HPDE6-E6E7 (cell line): ENCODE results near the gene FAM118B.
"Not testable (repeated sequence)": the region's sequence is repeated elsewhere in the genome, so short reads cannot be mapped to it uniquely, and the experiment has no call there.

Experiments
- DNase-seq: peaks from one replicate; pipeline ENCODE4 v3.0.0; 2011; ENCODE audit warnings: missing footprints; ENCODE audit errors: extremely low spot score

The FAM118B gene

DNA sequence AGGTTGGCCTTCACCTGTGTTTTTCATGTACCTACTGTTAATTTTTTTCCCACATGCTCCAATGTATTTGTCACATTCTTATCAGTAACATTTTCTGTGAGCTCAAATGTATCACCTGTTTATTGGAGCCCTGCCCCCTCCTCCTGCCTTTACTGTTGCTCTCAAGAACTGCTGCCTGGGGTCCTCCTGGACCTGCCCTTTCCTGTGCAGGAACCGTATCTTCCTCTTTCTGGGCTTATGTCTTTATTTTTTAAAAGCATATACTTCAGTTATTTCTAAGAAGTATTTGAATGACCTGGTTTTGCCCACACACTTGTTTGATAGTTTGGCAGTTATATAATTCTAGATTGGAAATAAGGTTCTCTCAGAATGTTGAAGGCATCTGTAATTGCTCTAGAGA lies 5.9 kb downstream of the FAM118B start:
- no peak for DNase-seq

DNA sequence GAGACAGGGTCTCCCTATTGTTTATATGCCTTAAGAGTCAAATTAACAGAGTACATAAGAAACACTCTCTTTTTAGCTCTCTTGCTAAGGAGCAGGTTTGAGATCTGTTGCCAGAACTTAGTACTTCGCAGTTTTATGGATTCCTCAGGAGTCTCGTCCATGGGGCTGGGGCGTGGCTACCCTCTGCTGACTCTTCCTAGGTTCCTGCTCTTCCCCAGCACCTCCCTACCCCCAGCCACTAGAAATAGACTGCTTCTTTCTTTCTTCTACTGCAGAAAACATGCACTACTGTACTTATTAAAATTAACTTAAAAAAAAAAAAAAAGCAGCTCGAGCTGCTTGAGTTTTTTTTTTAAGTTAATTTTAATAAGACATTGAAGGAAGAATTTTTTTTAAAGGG lies 8.0 kb downstream of the FAM118B start:
- DNase-seq = no peak

DNA sequence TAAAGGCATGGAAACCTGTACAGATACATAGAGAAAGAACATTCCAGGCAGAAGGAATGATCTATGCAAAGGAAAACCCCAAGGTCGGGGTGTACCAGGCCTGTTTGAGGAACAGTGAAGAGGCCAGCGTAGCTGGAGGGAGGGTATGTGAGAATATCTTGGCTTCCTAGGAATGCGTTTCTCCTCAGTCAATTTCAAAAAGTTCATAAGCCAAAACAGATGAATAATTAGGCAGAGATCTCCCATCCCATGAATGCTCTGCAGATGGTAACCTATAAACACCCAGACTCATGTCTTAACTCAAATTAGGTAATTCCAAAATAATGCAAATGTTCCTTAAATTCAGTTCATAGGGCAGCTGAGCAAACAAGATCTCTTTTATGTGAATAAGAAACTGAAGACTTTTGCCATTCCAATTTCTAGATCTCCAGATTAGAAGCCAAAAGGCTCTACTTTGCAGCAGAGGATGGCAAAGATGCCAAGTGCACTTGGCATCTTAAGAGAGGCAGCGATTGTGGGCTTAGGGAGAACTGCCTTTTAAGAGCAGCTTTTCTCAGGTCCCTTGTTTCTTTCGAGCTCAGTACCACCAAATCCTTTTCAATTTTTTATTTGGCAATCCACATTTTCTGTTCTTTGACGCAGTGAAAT lies 13.2 kb downstream of the FAM118B start:
- no peak for DNase-seq

DNA sequence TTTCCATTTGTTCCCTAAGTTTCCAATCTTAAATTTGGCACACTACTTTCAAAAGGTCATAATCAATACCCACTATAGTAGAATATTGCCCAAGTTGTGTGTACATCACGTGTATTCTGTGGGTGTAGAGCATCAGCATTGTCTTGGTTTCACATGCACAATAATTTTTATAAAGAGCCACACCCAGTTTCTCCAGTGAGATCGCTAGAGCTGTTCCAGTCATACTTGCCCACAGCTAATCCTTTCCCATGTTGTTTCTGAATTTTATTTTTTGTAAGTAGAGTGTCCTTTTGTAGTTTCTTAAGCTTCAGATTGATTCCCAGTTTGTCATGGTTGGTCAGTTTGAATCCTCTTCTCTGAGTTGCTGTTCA lies 13.7 kb downstream of the FAM118B start:
- no peak for DNase-seq

DNA sequence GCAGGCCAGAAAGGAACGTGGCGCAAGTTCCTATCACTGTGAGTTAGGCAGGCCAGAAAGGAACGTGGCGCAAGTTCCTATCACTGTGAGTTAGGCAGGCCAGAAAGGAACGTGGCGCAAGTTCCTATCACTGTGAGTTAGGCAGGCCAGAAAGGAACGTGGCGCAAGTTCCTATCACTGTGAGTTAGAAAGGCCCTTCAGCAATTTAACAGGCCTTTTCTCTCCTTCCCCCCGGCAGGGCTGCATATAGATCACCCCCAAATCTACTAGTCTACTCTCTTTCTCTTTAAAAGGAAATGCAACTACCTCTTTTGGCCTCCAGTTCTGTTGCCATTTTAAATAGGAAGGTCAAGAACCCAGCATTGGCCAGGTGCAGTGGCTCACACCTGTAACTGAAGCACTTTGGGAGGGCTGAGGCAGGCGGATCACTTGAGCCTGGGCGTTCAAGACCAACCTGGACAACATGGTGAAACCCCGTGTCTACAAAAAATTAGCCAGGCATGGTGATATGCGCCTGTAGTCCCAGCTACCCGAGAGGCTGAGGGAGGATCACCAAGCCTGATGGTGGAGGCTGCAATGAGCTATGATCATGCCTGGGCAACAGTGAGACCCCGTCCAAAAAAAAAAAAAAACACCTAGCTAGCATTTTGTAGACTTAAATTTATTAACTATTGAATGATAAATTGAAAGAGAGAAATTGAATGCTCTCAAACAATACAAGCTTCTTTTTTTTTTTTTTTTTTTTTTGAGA lies 14.9 kb downstream of the FAM118B start:
- no peak for DNase-seq

DNA sequence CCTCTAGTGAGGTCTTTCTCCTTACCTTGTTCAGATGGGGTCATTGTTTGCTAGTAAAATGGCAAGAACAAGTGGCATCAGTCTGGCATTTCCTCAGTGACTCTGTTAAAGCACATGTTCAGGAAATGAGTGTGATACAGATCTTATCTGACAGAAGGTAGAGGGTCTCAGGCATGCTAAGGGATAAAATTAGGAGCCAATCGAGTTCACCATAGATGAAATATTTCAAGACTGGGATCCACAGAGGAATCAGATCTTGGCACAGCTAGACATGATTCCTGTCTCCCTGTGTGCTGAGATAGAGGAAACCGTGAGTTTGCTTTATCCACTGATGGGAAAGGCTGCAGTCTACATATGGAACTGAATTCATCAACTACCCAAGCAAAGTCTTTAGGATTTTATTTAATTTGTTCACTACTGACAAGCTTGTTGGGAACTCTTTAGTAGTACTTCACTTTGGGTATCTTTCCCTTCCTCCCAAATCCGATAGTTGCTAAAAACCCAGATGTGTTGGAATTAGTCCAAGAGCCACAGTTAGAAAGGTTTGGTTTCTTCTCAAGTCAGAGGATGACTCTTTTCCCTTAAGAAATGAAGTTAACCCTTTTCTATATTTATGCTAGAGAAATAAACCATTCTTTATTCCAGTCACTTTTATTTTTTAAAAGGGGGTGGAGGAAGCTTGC lies 18.4 kb downstream of the FAM118B start:
- no peak for DNase-seq

DNA sequence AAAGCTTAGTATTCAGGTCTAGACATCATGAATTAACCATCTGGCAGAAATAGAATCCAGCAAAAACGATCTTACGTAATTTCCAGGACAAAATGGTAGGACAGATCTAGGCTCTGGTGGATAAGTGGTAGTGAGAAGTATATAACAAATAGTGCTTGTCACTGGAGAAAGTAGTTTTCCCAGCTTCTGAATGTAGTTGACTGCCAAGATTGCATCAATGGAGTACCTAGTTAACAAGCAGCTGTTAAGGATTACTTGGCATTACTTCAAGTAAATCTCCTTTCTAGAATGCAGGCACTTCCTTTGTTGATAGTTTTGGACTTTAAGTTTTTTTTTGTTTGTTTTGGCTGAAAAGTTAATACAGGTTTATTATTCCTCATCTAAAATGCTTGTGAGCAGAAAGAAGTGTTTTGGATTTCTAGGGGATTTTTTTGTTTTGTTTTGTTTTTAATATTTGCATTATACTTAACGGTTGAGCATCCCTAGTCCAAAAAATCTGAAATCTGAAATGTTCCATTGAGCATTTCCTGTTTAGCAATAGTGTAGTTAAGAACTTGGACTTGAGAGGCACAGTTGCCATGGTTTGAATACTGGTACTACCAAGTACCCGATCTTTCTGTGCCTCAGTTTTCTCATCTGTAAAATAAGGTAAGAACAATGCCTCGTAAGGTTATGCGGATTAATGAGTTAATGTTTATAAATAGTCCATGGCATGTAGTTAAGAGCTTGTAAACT lies 20.3 kb downstream of the FAM118B start:
- no peak for DNase-seq

DNA sequence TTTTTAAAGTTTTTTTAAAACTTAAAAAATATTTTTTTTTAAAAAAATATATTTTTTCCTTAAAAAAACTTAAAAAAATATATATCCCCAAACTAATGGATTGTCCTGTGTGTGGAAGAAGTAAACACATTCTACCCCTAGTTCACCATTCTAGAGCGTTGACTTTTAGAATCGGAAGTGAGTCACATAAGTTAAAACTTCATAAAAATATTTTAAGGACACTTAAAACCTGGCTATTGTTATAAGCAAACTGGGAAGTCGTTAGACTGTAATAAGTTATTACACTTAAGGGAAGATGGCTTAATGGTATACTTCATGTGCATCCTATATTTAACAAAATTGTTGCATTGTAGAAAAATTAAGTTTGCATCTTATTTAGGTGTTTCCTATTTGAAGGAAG lies 21.1 kb downstream of the FAM118B start:
- DNase-seq = no peak

DNA sequence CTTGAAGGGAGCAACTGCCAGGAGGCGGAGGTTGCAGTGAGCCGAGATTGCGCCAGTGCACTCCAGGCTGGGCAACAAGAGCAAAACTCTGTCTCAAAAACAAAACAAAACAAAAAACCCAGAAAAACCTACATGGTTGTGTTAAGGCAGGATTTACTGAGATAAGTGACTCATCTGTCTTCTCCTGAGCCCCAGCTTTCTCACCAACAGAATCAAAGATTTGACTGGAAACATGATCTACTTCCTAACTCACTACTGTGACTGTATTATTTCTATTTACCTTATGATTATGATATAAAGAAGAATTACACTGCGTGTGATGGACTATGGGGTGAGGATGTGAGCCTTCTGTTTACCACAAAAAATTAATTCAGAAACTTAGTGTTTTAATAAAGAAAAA lies 21.8 kb downstream of the FAM118B start:
- DNase-seq = no peak

DNA sequence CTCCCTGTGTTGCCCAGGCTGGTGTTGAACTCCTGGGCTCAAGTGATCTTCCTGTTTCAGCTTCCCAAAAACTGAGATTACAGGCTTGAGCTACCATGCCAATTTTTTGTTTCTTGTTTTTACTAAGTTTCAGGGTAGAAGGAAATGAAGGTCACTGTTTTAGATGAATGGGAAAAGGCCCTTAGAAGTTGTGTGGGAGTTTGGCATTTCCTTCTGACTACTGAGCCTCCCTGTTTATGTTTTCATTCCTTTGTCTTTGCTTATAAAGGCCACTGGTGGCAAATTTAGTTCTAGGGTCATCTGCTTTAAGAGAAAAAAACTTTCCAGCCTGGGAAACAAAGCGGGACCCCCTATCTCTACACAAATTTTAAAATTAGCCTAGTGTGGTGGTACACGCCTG lies 35.1 kb downstream of the FAM118B start:
- DNase-seq = no peak

DNA sequence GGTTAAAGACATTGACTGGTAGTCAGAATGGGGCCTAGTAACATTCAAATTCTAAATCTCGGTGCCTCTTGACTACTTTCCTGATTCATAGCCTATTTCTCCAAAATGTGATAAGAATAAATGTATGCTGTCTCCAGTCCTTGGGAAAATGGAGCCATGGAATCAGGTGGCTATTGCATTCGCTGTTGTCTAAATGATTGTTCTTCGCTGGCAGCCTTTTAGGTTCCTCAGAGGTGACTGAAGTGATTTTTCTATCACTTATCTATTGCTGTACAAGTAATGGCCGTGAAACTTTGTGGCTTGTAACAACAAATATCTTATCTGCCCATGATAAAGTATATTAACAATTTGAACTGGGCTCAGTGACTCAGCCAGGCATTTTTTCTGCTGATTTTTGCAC lies 41.7 kb downstream of the FAM118B start:
- DNase-seq = no peak

DNA sequence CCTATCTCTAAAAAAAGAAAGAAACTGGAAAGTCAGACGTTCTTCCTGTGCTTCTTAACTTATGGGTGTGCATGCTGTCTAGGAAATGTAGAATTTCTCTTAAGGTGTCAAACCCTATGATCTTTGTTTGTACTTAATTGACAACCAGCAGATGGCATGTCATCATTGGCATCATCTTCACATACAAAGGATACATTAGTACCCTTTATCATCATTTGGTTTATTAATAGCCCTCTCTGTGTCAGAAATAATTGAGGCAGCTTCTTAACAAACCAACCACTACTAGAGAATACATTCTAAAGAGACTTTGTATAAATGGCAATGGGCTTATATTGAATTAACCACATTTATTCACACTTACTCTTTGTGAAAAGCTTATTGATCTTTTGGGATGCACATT lies 43.2 kb downstream of the FAM118B start:
- DNase-seq = no peak

DNA sequence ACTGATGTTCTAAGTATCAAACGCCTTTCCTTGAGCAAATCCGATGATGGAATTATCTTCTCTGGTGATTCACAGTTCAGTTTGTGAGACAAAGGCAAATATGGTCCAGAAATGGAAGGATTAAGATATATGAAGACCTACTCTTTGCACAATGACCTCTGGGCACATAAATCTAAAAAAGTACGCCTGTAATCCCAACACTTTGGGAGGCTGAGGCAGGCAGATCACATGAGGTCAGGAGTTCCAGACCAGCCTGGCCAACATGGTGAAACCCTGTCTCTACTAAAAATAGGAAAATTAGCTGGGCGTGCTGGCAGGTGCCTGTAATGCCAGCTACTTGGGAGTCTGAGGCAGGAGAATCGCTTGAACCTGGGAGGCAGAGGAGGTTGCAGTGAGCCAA lies 43.9 kb downstream of the FAM118B start:
- DNase-seq = not testable (repeated sequence)

DNA sequence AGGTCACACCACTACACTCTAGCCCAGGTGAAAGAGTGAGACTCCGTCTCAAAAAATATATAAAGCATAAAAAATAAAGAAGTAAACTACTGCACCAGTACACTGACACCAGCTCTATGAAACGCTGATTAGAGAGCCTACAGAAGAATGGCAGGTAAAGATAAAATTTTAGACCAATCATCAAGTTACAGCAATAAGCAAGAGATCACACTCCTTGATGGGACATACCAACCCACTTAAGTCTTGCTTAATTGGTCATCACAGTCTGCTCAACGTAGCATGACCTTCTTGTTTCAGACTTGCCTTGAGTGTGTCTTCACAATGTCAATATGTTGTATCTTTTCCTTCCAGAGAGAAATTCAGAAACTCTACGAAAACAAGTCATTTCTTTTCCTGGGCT lies 44.6 kb downstream of the FAM118B start:
- DNase-seq = no peak

DNA sequence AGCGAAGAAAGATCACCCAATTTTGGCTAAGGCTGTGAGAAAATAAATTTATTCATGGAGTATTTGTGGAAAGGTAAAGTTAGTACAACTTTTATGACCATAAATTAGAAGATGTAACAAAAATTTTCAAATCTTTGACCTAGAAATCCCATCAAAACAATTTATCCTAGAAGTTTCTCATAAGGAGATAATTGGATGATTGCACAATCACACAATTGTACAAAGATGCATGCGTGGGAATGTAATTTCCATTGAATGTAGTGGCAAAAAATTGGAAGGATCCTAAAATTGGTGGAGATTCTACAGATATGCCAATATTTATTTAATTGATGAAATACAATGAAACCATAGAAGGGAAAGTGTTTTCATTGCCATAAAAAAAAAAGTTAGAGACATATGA lies 45.6 kb downstream of the FAM118B start:
- DNase-seq = no peak

DNA sequence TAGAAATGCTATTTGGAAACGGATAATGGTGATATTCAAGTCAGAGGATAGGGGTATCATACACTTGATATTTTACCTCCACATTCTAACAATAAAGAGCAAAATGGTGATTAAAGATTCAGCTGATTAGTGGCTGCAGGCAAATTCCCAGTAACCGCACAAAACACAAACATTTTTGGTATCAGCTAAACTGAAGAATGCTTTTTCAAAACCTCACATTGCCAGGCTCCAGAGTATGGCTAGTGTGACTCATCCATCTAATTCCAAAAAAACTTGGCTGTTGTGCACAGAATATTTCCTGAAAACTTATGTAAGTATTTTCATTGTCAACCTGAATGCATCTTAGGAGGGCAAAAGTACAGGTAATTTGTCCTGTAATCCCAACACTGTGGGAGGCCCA lies 46.2 kb downstream of the FAM118B start:
- no peak for DNase-seq

DNA sequence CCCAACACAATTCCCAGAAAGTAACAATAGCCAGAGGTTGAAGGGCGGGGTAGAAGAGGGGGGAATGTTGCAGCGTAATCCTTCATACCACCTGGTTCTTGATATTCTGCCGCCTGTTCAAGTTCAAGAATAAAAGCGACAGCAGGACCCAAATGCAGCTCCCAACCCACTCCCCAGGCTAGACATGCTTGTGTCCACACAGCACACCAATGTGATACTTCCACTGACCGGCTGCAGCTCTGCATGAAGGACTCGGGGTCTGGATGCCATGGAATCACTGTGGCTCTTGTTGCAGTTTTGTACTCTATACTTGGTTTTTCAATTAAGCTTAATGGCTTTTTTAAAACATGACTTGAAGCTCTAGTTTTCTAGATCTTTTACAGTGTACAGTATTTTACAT lies 50.6 kb downstream of the FAM118B start:
- DNase-seq = no peak

DNA sequence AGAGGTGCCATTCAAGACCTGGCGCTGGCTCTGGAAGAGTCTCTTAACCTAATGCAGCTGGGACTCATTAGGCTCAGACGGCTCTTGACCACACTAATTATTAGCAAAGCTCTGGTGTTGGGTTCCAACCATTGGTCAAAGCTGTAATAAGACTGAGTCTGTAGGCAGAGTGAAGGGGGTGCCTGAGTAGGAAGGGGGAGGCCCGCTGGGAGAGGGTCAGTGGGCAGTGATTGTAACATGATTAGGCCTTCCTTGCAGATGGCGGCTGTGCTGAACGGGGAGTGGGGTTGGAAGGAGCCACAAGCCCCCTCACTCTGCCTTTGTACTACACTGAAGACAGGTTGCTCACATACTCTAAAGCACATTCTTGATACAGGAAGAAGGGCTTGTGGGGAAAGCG lies 51.9 kb downstream of the FAM118B start:
- DNase-seq = no peak

DNA sequence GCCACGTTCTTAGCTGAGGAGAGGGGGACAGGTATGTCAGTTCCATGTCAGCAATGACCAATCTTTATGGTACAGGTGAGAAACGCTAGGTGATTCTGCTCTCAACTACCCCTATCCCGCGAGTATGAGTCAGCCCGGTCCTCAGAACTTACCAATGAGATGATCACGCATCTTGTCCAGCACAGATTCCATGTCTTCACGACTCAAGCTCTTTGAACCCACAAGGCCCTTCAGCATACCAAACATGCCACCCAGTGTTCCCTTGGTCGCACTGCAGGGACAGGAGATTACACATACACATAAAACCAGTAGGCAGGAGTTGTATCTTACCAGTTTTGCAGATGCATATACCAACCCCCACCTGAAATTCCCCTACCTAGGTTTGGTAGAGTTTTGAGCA lies 54.2 kb downstream of the FAM118B start:
- DNase-seq = no peak

DNA sequence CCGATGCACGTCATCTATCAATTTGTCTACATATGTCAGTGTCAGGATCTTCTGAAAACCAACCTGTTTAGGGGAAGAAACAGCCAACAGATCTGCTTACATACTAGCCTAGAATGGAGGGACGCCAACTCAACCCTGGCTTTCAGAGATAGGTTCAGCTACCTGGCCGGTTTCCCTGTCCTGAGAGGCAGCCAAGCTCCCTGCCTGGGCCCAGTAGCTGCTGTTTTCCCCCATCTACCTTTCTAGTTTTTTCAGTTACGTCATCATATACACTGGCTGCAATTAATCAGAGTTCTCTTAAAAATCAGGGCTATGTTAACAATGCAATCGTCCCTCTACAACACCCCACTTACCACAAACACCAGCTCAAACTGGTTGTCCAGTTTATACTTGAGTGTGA lies 56.1 kb downstream of the FAM118B start:
- no peak for DNase-seq

DNA sequence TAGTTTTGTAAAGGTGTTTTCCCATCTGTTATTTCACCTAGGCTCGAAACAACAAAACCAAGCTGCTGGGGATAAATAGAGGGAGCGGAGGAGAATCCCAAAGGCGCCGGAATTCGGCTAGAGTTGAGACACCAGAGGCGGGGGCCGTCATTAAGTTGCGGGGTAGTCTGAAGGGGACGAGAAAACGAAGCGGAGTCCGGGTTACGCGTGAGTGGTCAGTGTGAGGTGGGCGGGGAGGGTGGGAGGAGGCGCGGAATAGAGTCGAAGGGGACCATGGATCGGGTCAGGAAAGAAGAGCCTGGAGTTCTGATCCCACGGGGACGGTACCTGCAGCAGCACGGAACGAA lies 56.8 kb downstream of the FAM118B start:
- DNase-seq = peak; percentile 39

DNA sequence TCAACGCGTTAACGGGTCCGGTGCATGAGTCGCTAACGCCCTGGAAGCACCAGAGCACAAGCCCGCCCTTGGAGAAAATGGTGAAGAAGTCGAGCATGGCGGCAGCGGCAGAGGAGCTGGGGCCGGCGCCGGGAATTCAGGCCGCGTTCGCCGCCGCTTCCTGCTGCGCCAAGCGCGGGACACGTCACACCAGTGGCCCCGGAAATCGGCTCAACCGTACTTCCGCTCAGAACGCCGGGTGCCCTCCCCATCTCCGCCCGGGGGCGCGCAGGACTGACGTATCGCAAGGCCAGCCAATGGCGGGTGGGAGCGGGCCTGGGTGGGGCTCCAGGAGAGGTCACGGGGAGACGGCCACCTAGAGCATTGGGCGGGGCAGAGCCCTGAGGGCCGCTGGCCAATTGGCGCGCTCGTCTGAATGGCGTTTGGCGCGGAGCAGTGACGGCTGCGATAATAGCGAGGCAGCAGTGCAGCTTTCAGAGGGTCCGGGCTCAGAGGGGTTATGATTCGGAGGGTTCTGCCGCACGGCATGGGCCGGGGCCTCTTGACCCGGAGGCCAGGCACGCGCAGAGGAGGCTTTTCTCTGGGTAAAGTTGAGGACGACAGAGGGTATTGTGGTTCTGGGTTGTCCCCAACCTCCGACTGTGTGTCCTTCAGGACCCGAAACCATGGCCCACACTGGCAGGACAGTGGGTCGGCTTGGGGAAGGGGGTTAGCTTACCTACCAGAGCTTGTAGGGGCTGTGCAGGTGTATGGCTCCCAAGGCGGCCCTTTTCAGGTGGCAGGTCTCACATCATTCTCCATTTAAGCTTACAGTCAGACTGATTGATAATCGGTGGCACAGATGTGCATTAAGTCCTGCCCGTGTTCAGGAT lies 57.4 kb downstream of the FAM118B start, which contains the start of the genes FOXRED1 and SRPRA:
Gene FOXRED1 (plus strand): TSS at position 447 of the 872 bp plus-strand sequence. CDS start 53 bp downstream, at position 500.
Gene SRPRA (minus strand): TSS at position 188 of the 872 bp plus-strand sequence. CDS start 91 bp downstream, at position 97.
- peak; percentile 100 for DNase-seq
